ENCODE results near the gene CACNA1C. TPM values are rescaled to one million over a fixed set of nuclear protein-coding genes. Genes with fewer than 3 reads are reported as not detected.

CACNA1C gene
- total RNA-seq, 2 donors from 2014 or later = 8.1 to 18.2 TPM

- no peak for DNase-seq (ENCODE audit: low spot score)
- TF ChIP-seq POLR2A (IDR thresholded peaks at IDR 0.05) (no peak), CTCF (IDR thresholded peaks at IDR 0.05) (no peak), POLR2AphosphoS5 (IDR thresholded peaks at IDR 0.05) (no peak)
- no peaks in the 10 kb centered on the region for H3K9me3 ChIP-seq
- WGBS = 94% methylated on average over 3 of the region's 3 CpGs
- H3K4me1 ChIP-seq (replicated peaks) = no peaks in the 10 kb centered on the region
- H3K27ac ChIP-seq = no peak overlapping the region
- intact Hi-C loops (cut with DNase I) = no loop called here
- no peak overlapping the region for H3K4me3 ChIP-seq
- H3K36me3 ChIP-seq = no peaks in the 10 kb centered on the region
- no peaks in the 10 kb centered on the region for H3K27me3 ChIP-seq (replicated peaks; ENCODE audit: insufficient read depth)
Observed at GRCh38 chr12:2020511-2020910, 32.3 kb upstream of the CACNA1C start.

- H3K36me3 ChIP-seq = no peaks in the 10 kb centered on the region
- H3K27ac ChIP-seq = no peak overlapping the region
- no peaks in the 10 kb centered on the region for H3K27me3 ChIP-seq (replicated peaks; ENCODE audit: insufficient read depth)
- H3K4me1 ChIP-seq (replicated peaks) = no peaks in the 10 kb centered on the region
- peak; percentile 22 for DNase-seq (ENCODE audit: low spot score)
- TF ChIP-seq POLR2AphosphoS5 (IDR thresholded peaks at IDR 0.05) = peak; percentile 32
- no peak for TF ChIP-seq CTCF (IDR thresholded peaks at IDR 0.05)
- no peak for TF ChIP-seq POLR2A (IDR thresholded peaks at IDR 0.05)
- no peak overlapping the region for H3K4me3 ChIP-seq
- intact Hi-C loops (cut with DNase I) = no loop called here
- 15% methylated on average over 3 of the region's 3 CpGs for WGBS
- no peaks in the 10 kb centered on the region for H3K9me3 ChIP-seq
Observed at GRCh38 chr12:2023365-2023764, 29.4 kb upstream of the CACNA1C start.

GRCh38 chr12:2027351-2027750, 25.4 kb upstream of the CACNA1C start:
- TF ChIP-seq POLR2A (IDR thresholded peaks at IDR 0.05) = no peak
- TF ChIP-seq POLR2AphosphoS5 (IDR thresholded peaks at IDR 0.05) = no peak
- TF ChIP-seq CTCF (IDR thresholded peaks at IDR 0.05) = no peak
- 45% methylated on average over 4 of the region's 4 CpGs for WGBS
- H3K27ac ChIP-seq = no peak overlapping the region

GRCh38 chr12:2029851-2030250, 22.9 kb upstream of the CACNA1C start:
- WGBS = 74% methylated on average over 3 of the region's 3 CpGs
- intact Hi-C loops (cut with DNase I) = loop anchor here (10.0 kb wide), 1 partner anchor 375 kb away; no protein-coding TSS in a partner anchor
- no peaks in the 10 kb centered on the region for H3K36me3 ChIP-seq
- no peaks in the 10 kb centered on the region for H3K4me1 ChIP-seq (replicated peaks)
- H3K4me3 ChIP-seq = no peak overlapping the region
- TF ChIP-seq CTCF (IDR thresholded peaks at IDR 0.05) (no peak), POLR2AphosphoS5 (IDR thresholded peaks at IDR 0.05) (no peak), POLR2A (IDR thresholded peaks at IDR 0.05) (no peak)
- no peak for DNase-seq (ENCODE audit: low spot score)
- no peak overlapping the region for H3K27ac ChIP-seq
- no peaks in the 10 kb centered on the region for H3K9me3 ChIP-seq
- no peaks in the 10 kb centered on the region for H3K27me3 ChIP-seq (replicated peaks; ENCODE audit: insufficient read depth)

More at GRCh38 chr12:2027351-2027750, 25.4 kb upstream of the CACNA1C start:
- H3K27me3 ChIP-seq (replicated peaks; ENCODE audit: insufficient read depth) = no peaks in the 10 kb centered on the region
- H3K36me3 ChIP-seq = no peaks in the 10 kb centered on the region
- H3K4me1 ChIP-seq (replicated peaks) = no peaks in the 10 kb centered on the region
- intact Hi-C loops (cut with DNase I) = no loop called here
- H3K4me3 ChIP-seq = no peak overlapping the region
- H3K9me3 ChIP-seq = no peaks in the 10 kb centered on the region
- no peak for DNase-seq (ENCODE audit: low spot score)

- no peak for DNase-seq (ENCODE audit: low spot score)
- no peaks in the 10 kb centered on the region for H3K27me3 ChIP-seq (replicated peaks; ENCODE audit: insufficient read depth)
- H3K27ac ChIP-seq = no peak overlapping the region
- no peaks in the 10 kb centered on the region for H3K9me3 ChIP-seq
- TF ChIP-seq CTCF (IDR thresholded peaks at IDR 0.05) (no peak), POLR2A (IDR thresholded peaks at IDR 0.05) (no peak), POLR2AphosphoS5 (IDR thresholded peaks at IDR 0.05) (no peak)
- no peak overlapping the region for H3K4me3 ChIP-seq
- WGBS = 73% methylated on average over 8 of the region's 8 CpGs
- no peaks in the 10 kb centered on the region for H3K36me3 ChIP-seq
- intact Hi-C loops (cut with DNase I) = loop anchor here (10.0 kb wide), 1 partner anchor 378 kb away; no protein-coding TSS in a partner anchor
- no peaks in the 10 kb centered on the region for H3K4me1 ChIP-seq (replicated peaks)
Observed at GRCh38 chr12:2032506-2032905, 20.3 kb upstream of the CACNA1C start.
